Right ventricle myocardium superior (tissue), 1 donor: Measurements from ENCODE around the gene ALDOA. TPM values are rescaled to one million over a fixed set of nuclear protein-coding genes. Genes with fewer than 3 reads are reported as not detected.
"Not testable (repeated sequence)": the region's sequence is repeated elsewhere in the genome, so short reads cannot be mapped to it uniquely, and the experiment has no call there.

ENCODE experiments used
- ATAC-seq: fragments of 200-7000 bp; cut with Tn5 transposase; one replicate; pipeline ENCODE4 v1.9.1; 2020; ENCODE audit warnings: mild to moderate bottlenecking; ENCODE audit not compliant: poor library complexity
- DNase-seq: peaks from one replicate; pipeline ENCODE4 v3.0.0-alpha.2; 2020
- intact Hi-C: fragments of 100-400 bp; cut with DNase I; formaldehyde crosslinking; loops from one replicate; pipeline ENCODE4 v1.11.2; 2022
- long read RNA-seq: library from polyadenylated mRNA; unstranded; transcript quantifications from one replicate; pipeline ENCODE4 v2.0.0, GENCODE V29; 2021
- total RNA-seq: library from RNA; stranded (reverse); fragmentation: NEBNext Ultra II Directional; extraction: Animal tissue kit (Norgen Biotek cat#: 25700); gene quantifications from one replicate; pipeline ENCODE4 v1.2.1, GENCODE V29; 2021
- donor health status: DM: no; HTN: yes; CAD: no; lungs with severe emphysema.

ALDOA gene
- 3,843 TPM for total RNA-seq
- long read RNA-seq, transcript ALDOA-209 (9 exons, 1,579 nt): major isoform, 7,129 of 8,176 reads
- long read RNA-seq, transcript ALDOA-206 (9 exons, 1,550 nt): minor isoform, 682 of 8,176 reads
- long read RNA-seq, transcript ALDOA-219 (8 exons, 1,499 nt): minor isoform, 29 of 8,176 reads
- long read RNA-seq, transcript ALDOA-202 (9 exons, 1,603 nt): minor isoform, 31 of 8,176 reads
- long read RNA-seq, partial matches to known transcripts: 259 of 8,176 reads
- long read RNA-seq, other reads (novel, unspliced or antisense): 28 of 8,176 reads

DNA sequence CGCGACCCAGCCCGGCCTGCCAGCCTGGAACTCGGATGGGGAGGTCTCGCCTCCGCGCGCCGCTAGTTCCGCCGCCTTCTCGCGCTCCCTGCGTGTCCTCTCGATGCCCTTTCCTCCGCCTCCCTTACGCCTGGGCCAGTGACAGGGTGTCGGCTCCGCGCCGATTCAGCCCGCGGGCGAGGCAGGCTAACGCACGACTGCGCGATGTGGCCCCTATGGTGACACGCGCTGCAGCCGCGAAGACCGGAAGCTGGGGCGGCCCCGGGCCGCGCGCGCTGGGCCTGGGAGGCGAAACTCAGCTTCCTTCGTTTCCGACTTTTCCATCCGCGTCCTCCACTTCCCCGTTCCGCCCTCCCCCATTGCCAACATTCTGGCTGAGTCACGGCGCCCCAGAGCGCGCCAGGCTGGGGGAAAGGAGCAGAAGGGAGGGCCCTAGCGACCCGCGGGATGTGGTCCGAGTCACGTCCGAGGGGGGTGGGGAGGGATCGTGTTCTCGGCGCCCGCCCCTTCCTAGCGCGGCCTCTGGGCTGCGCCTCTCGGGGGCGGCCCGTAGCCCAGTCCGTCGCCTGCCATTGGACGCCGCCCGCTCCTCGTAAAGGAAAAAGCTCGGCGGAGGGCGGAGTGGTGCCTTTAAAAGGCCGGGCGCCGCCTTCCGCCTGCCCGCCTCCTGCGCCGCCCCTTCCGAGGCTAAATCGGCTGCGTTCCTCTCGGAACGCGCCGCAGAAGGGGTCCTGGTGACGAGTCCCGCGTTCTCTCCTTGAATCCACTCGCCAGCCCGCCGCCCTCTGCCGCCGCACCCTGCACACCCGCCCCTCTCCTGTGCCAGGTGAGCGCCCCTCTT lies at the start of gene ALDOA:
TSS of gene ALDOA (plus strand) at position 659 of the 841 bp plus-strand sequence. CDS start 1,138 bp downstream, outside the sequence.
- ATAC-seq (peak; percentile 86), DNase-seq (peak; percentile 99)
- intact Hi-C loops: no loop called here

DNA sequence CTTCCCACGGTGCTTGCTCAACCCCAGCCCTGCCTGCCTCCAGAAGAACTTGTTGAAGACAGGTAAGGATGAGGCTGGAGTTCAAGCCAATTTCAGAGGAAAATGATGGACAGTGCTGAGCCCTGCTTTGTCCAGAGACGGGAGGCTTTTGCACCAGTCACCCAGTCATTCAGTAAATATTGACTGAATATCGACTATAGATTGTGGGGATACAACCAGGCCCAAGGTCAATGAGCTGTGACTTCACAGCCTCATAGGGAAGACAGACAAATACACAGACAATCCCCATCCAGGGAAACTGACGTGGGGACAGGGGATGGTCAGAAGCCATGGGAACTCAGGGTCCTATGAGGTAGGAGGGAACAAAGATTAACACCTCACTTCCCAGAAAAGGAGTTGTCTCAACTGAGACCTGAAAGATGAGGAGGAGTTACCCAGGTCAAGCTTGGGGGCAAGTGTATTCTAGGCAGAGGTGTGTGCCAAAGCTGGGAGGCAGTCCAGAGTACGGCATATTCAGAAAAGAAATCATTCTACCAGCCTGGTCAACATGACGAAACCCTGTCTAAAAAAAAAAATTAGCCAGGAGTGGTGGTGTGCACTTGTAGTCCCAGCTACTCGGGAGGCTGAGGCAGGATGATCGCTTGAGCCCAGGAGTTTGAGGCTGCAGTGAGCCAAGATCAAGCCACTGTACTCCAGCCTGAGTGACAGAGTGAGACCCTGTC lies 48.8 kb upstream of the ALDOA start:
- intact Hi-C loops: no loop called here
- no peak for ATAC-seq
- no peak for DNase-seq

DNA sequence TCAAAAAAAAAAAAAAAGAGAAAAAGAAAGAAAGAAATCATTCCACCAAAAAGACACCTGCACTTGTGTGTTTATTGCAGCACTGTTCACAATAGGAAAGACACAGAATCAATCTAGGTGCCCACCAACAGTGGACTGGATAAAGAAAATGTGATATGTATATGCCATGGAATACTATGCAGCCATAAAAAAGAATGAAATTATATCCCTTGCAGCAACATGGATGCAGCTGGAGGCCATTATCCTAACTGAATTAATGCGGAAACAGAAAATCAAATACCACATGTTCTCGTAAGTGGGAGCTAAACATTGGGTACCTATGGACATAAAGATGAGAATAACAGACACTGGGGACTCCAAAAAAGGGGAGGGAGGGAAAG lies 48.3 kb upstream of the ALDOA start:
- intact Hi-C loops: no loop called here
- ATAC-seq (no peak), DNase-seq (no peak)

DNA sequence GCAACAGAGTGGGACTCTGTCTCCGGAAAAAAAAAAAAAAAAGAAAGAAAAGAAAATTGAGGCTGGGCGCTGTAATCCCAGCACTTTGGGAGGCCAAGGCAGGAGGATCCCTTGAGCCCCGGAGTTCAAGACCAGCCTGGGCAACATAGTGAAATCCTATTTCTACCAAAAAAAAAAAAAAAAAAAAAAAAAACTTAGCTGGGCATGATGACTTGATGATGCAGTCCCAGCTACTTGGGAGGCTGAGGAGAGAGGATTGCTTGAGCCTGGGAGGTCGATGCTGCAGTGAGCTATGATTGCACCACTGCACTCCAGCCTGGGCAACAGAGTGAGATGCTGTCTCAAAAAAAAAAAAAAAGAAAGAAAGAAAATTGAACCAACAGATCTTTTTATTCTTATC lies 47.6 kb upstream of the ALDOA start:
- DNase-seq, intact Hi-C loops, ATAC-seq: not testable (repeated sequence)

DNA sequence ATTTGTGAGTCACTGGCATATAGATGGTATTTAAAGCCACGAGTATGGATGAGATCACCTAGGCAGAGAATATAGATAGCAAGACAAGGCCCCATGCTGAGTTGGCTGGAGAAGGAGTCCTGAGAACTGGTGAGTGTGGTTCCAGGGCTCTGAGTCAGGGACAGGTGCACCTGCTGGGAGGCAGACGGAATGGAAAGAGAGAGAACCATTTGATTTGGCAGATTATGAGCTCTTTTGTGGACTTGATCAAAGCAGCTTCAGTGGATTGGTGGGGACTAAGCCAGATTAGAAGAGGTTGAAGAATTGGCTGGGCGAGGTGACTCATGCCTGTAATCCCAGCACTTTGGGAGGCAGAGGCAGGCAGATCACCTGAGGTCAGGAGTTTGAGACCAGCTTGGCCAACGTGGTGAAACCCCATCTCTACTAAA lies 46.8 kb upstream of the ALDOA start:
- ATAC-seq: no peak
- DNase-seq: no peak
- intact Hi-C loops: no loop called here

DNA sequence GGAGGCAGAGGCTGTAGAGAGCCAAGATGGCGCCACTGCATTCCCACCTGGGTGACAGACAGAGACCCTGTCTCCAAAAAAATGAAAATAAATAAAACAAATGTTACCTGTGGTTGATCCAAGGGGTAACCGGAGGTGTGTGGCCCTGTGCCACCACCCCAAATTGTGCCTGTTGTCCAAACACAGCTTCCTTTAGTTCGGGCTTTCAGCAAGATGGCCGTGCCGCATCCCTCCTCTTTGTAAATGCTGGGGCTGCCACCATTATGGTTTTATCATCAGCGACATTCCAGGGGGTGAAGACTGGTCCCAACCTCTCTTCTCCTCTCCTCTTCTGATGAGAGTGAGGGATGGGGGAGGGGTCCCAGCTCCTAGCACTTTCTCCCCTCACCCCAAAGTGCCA lies 42.7 kb upstream of the ALDOA start, which contains the start of gene C16orf92:
TSS of gene C16orf92 (plus strand) at position 312 of the 400 bp plus-strand sequence. CDS start 143 bp downstream, outside the sequence.
- DNase-seq (no peak), ATAC-seq (no peak)
- intact Hi-C loops: loop anchor here (5.0 kb wide), 1 partner anchor 326 kb away; no protein-coding TSS in a partner anchor

DNA sequence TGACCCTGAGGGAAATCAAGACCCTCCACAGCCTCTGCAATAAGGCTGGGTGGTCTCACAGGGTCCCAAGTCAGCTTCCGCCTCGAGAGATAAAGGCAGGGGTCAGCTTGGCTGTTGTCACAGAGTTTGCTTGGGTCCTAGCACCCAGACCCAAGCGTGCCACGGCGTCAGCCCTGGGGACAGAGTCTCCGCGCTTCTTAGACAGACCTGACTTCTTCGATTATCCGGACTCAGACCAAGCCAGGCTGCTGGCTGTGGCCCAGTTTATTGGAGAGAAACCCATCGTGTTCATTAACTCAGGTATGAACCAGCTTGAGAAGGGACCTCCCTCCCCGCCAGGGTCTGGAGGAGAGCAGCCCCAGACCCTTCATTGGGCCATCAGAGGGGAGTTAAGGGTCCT lies 42.0 kb upstream of the ALDOA start:
- DNase-seq (no peak), ATAC-seq (no peak)
- intact Hi-C loops: loop anchor here (5.0 kb wide), 1 partner anchor 326 kb away; no protein-coding TSS in a partner anchor

DNA sequence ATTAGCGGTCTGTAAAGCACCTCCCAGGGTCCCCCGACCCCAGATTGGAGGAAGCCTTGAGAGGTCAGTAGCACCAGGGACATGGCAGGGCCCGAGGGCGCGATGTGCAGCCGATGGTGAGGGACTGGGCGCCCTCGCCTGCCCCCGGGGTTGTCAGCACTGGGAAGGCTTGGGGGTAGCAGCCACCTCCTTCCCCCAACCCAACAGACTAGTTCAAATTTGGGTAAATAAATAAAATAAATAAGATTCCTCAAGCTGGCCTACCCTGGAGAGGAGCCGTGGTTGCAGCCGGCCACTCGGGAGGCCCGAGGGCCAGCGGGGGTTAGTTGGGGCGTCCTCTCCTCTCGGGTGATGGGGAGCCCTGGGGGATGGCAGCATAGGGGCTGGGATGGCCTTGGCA lies 41.1 kb upstream of the ALDOA start:
- DNase-seq (no peak), ATAC-seq (no peak)
- intact Hi-C loops: loop anchor here (5.0 kb wide), 1 partner anchor 327 kb away; no protein-coding TSS in a partner anchor

DNA sequence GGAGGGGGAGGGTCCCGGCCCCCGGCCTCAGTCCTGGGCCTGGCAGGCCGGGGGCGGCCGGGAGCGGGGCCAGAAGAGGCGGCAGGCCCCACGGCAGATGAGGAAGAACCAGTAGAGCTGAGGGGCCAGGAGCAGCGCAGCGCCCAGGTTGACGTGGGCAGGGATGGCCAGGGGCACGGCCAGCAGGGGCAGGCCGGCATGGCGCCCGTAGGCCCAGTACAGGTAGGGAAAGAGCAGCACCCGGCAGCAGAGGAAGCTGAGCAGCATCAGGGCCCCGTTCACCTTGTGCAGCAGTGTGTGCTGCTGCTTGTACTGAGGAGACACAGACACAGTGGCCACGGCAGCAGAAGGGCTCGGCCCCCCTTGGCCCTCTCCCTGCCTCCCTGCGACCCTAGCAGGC lies 40.4 kb upstream of the ALDOA start:
- ATAC-seq: no peak
- intact Hi-C loops: no loop called here
- no peak for DNase-seq

DNA sequence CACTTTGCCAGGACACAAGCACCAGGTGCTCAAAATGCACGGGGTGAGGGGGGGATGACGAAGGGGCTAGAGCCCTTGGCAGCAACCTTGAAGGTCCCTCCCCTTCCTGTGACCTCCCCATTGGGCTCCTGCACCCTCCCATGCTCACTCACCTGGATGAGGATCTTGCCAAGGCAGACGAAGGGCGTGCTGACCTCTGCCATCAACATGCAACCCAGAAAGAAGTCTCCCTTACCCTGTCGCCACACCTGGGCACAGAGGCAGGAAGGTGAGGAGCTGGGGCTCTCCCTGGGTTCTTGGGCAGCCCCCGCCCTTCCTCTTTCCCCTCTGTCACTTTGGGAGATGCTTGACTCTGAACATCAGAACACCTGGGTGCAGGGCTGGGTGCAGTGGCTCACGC lies 40.0 kb upstream of the ALDOA start:
- DNase-seq (no peak), ATAC-seq (no peak)
- intact Hi-C loops: no loop called here

DNA sequence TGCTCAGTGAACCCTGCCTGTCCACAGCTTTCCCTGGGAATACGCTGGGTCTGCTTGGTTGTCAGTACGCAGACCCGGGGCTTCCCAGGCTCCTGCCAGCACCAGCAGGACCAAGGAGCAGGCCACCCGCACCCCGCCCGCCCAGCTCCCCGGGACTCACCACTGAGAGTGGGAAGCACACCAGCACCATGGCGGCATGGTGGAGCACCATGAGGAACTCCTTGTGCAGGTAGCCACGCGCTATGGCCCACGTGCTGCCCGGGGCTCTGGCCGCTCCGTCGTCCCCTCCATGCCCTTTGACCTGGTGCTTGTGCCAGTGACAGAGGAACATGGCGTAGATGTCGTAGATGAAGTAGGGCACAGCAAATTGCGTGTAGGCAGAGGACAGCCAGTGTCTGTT lies 39.1 kb upstream of the ALDOA start:
- no peak for DNase-seq
- no peak for ATAC-seq
- intact Hi-C loops: no loop called here

DNA sequence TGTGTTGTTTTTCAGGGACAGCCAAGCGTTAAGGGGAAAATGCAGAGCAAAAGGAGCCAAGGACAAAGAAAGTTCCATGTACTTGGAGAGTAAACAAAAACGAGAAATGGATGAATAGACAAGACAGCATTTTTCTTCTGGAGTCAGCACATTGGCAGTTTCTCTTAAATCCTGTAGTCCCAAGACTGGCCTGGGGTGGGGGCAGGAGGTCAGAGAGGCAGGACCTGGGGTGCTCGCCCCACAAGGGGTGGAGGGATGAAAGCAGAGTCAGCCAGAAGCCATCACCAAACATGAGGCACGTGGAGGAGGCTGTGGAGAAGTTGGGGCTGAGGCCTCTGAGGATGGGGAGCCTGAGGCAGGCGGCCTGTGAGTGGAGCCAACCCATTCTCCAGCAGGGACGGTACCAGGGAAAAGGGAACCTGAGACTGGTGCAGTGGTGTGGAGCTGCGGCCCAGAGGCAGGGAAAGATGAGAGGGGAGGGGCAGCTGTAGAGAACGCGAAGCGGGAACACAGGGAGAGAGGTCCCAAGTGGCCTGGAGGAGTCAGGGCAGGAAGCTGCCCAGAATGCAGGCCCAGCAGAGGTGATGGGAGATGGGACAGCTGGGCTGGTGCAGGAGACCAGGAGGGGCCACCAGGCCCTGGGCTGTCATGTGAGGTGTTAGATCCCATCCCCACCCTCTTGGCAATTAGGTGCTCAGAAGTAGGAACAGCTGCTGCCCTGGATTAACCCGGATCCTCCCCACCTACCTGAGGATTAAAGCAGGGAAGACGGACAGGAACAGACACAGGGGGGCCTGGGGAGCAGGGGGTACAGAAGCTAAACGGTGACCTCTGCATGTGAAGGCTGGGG lies 37.7 kb upstream of the ALDOA start:
- DNase-seq (no peak), ATAC-seq (no peak)
- intact Hi-C loops: no loop called here

DNA sequence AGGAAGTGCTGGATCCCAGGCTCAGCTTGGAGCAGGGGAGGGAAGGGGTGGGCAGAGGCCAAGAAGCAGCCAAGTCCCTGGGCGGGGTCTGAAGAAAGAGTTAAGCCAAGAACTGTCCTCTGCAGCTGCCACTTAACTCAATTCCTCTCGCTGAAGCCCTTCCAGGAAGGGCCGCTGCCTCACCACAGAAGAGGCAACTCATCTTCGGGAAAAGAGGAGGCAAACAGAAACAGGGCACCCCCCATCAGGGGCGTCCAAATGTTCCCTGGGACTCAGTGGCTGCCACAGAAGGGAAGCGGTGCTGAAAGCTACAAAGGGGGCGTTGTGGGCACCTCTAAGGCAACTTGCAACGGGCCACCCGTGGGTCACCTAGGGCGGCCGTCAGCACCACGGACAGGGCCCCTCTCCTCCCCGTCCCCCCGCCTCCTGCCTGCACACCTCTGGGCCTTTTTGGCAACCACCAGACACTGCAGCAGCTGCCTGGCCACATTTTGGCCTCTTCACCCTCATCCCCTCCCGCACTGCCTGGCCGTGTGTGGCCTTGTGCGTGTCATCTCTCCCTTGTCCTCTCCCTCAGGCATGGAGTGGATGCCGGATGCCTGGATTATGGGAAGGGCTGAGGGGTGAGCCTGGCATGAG lies 37.0 kb upstream of the ALDOA start:
- intact Hi-C loops: no loop called here
- DNase-seq (no peak), ATAC-seq (peak; percentile 58)

DNA sequence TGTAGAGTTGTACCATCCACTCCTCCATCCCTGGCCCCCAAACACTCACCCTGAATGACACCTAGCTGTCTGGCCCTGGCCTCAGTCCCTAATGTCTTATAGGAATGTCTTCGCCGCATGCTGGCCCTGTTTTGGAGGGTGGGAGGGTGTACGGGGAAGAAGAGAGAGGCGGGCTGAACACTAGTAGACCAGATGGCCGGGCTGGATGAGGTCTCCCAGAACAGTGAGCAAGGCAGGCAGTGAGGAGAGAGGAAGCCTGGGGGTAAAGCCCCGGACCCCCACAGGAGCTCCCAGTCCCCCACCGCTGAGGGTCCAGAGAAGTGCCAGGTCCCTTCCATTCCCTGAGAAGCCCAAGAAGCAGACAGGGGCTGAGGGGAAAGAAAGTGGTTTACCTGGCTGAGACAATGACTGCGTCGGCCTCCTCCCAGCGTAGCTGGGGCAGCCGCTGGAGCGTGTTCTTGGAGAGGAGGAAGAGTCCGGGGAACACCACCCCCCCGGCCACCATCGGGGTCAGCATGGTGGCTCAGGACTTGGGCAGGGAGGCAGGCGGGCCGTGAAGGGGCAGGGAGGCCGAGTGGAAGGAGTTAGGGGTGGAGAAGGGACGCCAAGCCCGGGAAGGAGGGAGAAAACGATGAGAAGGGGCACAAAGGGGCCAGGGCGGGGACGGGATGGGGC lies 35.4 kb upstream of the ALDOA start:
- DNase-seq: no peak

DNA sequence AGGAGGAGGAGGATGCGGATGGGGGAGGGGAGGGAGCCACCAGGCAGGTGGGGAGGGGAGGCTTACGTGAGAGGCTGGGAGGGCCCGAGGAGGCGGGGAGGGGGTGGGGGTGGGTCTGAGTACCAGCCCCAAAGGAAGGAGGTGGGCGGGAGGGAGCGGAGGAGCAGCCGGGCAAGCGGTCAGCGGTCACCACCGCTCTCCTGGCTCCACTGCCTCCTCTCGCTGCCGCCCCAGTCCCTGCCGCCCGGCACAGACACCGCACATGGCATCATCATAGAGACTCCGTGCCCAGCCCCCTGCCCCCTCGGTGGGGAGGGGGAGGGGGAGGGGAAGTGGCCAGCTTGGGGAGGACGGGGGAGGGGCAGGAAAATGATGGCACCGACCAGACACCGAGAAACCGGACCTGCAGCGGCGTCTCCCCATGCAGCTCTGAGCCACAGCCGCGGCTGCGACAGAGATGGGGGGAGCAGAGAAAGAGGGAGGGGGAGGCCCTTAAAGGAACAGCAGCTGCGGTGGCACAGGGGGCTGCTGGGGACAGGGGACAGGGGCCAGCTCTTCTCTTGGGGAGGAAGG lies 34.6 kb upstream of the ALDOA start, which contains the start of gene TLCD3B:
TSS of gene TLCD3B (minus strand) at position 431 of the 573 bp plus-strand sequence. CDS start 744 bp downstream, outside the sequence.
- DNase-seq (no peak), ATAC-seq (no peak)
- intact Hi-C loops: no loop called here

More for the DNA sequence above, 35.4 kb upstream of the ALDOA start:
- intact Hi-C loops: no loop called here
- ATAC-seq: no peak

DNA sequence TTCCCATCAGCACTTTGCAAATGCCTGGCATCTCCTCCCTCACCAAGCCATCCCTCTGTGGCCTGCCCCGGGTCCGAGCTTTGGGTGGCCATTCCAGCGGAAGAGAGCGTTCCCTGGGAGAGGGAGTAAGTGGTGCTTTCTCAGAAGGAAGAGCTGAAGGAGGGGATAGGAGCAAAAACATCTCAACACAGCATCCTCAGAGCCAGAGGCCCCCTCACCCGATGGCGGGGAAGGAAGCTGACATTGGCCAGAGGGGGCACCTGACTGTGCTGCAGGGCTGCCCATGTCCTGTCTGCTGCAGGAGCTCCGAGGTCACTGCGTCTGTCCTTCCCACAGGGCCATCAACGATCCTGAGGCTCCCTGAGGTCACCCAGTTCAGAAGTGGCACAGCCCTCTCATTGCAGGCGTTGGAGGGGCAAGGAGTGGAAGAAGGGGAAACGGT lies 34.1 kb upstream of the ALDOA start:
- intact Hi-C loops: no loop called here
- no peak for DNase-seq
- no peak for ATAC-seq
